GM12878 (cell line): ENCODE results near the gene SLC20A1. TPM values are rescaled to one million over a fixed set of nuclear protein-coding genes. Genes with fewer than 3 reads are reported as not detected.

Experiments
- ATAC-seq: fragments of 200-7000 bp; cut with Tn5 transposase; 3 replicates; pipeline ENCODE4 v1.9.1; 2020; ENCODE audit warnings: mild to moderate bottlenecking, moderate library complexity
- BruUV-seq: library from RNA; stranded (reverse); fragments of 400-500 nt; replicated peaks from 2 replicates; lab custom pipeline; 2021; lab: Mats Ljungman, UMichigan
- CTCF ChIA-PET: fragments of 300-600 bp; sonication (Branson Sonifier 250); formaldehyde crosslinking; extraction: SDS; loops from one replicate; lab custom pipeline; 2021; ENCODE audit warnings: inconsistent platforms; lab: Yijun Ruan, JAX
- POLR2A ChIA-PET: fragments of 350-600 bp; formaldehyde crosslinking; extraction: SDS; loops from one replicate; lab custom pipeline; 2021; ENCODE audit warnings: inconsistent platforms; lab: Charles Lee
- RAD21 ChIA-PET: fragments of 300-600 bp; sonication (Branson Sonifier 250); formaldehyde crosslinking; loops from one replicate; lab custom pipeline; 2023; ENCODE audit warnings: antibody characterized with exemption; ENCODE audit not compliant: unreplicated experiment; lab: Charles Lee
- SMC1A ChIA-PET: fragments of 300-600 bp; sonication (Branson Sonifier 250); formaldehyde crosslinking; loops from one replicate; lab custom pipeline; 2023; ENCODE audit not compliant: unreplicated experiment, uncharacterized antibody; lab: Charles Lee
- DNase-seq: peaks from one replicate; pipeline ENCODE4 v3.0.0-alpha.2; 2011; ENCODE audit warnings: low read depth, low spot score
- FAIRE-seq: peaks from 3 replicates; lab custom pipeline; 2011; peaks lifted over from hg19 to GRCh38; lab: Jason Lieb, UNC
- H2AFZ ChIP-seq: 2 replicates; pipeline ENCODE4 v1.6.0; 2011; ENCODE audit warnings: low read depth, low read length, control low read depth; ENCODE audit not compliant: control insufficient read depth
- H3K27ac ChIP-seq: 2 replicates; pipeline ENCODE4 v1.5.1; 2011; ENCODE audit warnings: control low read depth; ENCODE audit not compliant: control insufficient read depth, insufficient read depth
- H3K27me3 ChIP-seq, 2 experiments: replicated peaks in 1 of 2; 2 replicates each; pipeline versions ENCODE4 v1.6.0 to v1.6.1; 2011; ENCODE audit warnings: low read length in 1 of 2; ENCODE audit not compliant: control insufficient read depth in 2 of 2, insufficient read depth in 2 of 2
- H3K36me3 ChIP-seq, 2 experiments: 2 replicates each; pipeline ENCODE4 v1.5.1; 2011; ENCODE audit warnings: low read length in 1 of 2; ENCODE audit not compliant: control insufficient read depth in 2 of 2, insufficient read depth in 2 of 2
- H3K4me1 ChIP-seq: 2 replicates; pipeline ENCODE4 v1.6.1; 2011; ENCODE audit warnings: mild to moderate bottlenecking, low read length, moderate library complexity, mixed read lengths; ENCODE audit not compliant: control insufficient read depth, insufficient read depth
- H3K4me2 ChIP-seq: 2 replicates; pipeline ENCODE4 v1.6.0; 2011; ENCODE audit warnings: control low read depth; ENCODE audit not compliant: control insufficient read depth, insufficient read depth
- H3K4me3 ChIP-seq: fragments of 200-600 bp; sonication (generic); 2 replicates; pipeline ENCODE4 v1.5.1; 2016
- H3K79me2 ChIP-seq: 2 replicates; pipeline ENCODE4 v1.6.0; 2011; ENCODE audit warnings: low read length; ENCODE audit not compliant: control insufficient read depth, insufficient read depth
- H3K9ac ChIP-seq: 2 replicates; pipeline ENCODE4 v1.8.0; 2011; ENCODE audit warnings: low read length, control low read depth, mixed read lengths; ENCODE audit not compliant: control insufficient read depth, insufficient read depth
- H3K9me3 ChIP-seq: replicated peaks from 3 replicates; pipeline ENCODE4 v1.5.1; 2011; ENCODE audit warnings: mild to moderate bottlenecking, low read length; ENCODE audit not compliant: control insufficient read depth, insufficient read depth
- H4K20me1 ChIP-seq: 2 replicates; pipeline ENCODE4 v1.6.0; 2011; ENCODE audit not compliant: control insufficient read depth, insufficient read depth
- WGBS: methylation state at CpG from one replicate; pipeline ENCODE4 v1.1.6; 2016; ENCODE audit warnings: low lambda C conversion rate; ENCODE audit not compliant: insufficient replicate concordance, insufficient coverage; ENCODE audit errors: missing lambda C conversion rate; 5-methylcytosine and 5-hydroxymethylcytosine counted together
- in situ Hi-C: fragments of 300-500 bp; cut with MboI; formaldehyde crosslinking; loops from 9 replicates; pipeline ENCODE4 v1.14.3; 2018; ENCODE audit warnings: mixed read lengths
- intact Hi-C: fragments of 100-400 bp; cut with micrococcal nuclease; formaldehyde crosslinking; loops from one replicate; pipeline ENCODE4 v1.14.2; 2022; ENCODE audit not compliant: unreplicated experiment
- polyA plus RNA-seq, 11 experiments: library from polyadenylated mRNA; depleted of rRNA in 4 of 11; unstranded in 6 of 11; stranded (reverse) in 5 of 11; fragments of >200 nt; fragmentation: Nextera tagmentation in 4 of 11; fragmentation: Illumina TruSeq in 1 of 11; extraction: Ambion mirVana in 4 of 11; extraction: Trizol in 1 of 11; gene quantifications; 1 replicate in 1 of 11; 2 replicates in 10 of 11; pipeline versions ENCODE4 v1.2.1 to v1.2.3, GENCODE V29; 2011 to 2016; ENCODE audit warnings: inconsistent platforms in 2 of 11, missing spikeins in 2 of 11, low read depth in 1 of 11
- total RNA-seq, 4 experiments: library from RNA; depleted of rRNA in 3 of 4; stranded (reverse); fragments of >200 nt in 3 of 4; fragmentation: Illumina TruSeq in 1 of 4; extraction: Trizol in 1 of 4; gene quantifications; 2 replicates each; pipeline versions ENCODE4 v1.2.1 to v1.2.3, GENCODE V29; 2013 to 2021
- TF ChIP-seq, protein P1 (sequence below): IDR thresholded peaks from 2 replicates; pipeline ENCODE4 v1.6.1; 2012; ENCODE audit warnings: mild to moderate bottlenecking, low read depth, low read length
- TF ChIP-seq, protein P2 (sequence below): fragments of 150-350 bp; IDR thresholded peaks from 2 replicates; pipeline ENCODE4 v1.6.1; 2016; ENCODE audit warnings: low read depth, low read length

The SLC20A1 gene
- total and polyA plus RNA-seq, 10 of the 15 experiments (the other 5 are each of a cell fraction or from before 2014, with no cell fraction given), result 21.2 to 59.1 (median 43.2) TPM

GRCh38 chr2:112656679-112657078, 10.9 kb downstream of the SLC20A1 start:
- ChIA-PET POLR2A (interaction anchor here (0.6 to 4.1 kb wide), 10 partner anchors 7 to 68 kb away, joined by 3 to 19 read pairs (median 4); partner anchors contain the start of gene SLC20A1), SMC1A (interaction anchor here (0.8 to 7.1 kb wide), 7 partner anchors 8 to 31 kb away, joined by 3 to 46 read pairs (median 11); partner anchors contain the start of gene SLC20A1), RAD21 (interaction anchor here (0.6 to 3.0 kb wide), 7 partner anchors 10 to 68 kb away, joined by 3 to 11 read pairs (median 4); no protein-coding TSS in a partner anchor), CTCF (interaction anchor here (1.1 to 3.7 kb wide), 7 partner anchors 12 to 70 kb away, joined by 3 to 29 read pairs (median 4); no protein-coding TSS in a partner anchor)
- Histone ChIP-seq H3K27me3 (no peaks in the 10 kb centered on the region), H3K4me2 (no peak overlapping the region), H3K4me3 (no peak overlapping the region), H2AFZ (no peak overlapping the region), H3K9me3 (no peaks in the 10 kb centered on the region), H4K20me1 (no peaks in the 10 kb centered on the region), H3K36me3 (peaks cover 7 to 44% of the 10 kb centered on the region in 2 experiments), H3K4me1 (peaks cover 21% of the 10 kb centered on the region), H3K9ac (no peak overlapping the region; the same call in 1 of the 2 replicates), H3K79me2 (peaks cover 11% of the 10 kb centered on the region), H3K27ac (peak overlapping the region; percentile 41)
- intact Hi-C loops, result no loop called here
- TF ChIP-seq, protein P1, sequence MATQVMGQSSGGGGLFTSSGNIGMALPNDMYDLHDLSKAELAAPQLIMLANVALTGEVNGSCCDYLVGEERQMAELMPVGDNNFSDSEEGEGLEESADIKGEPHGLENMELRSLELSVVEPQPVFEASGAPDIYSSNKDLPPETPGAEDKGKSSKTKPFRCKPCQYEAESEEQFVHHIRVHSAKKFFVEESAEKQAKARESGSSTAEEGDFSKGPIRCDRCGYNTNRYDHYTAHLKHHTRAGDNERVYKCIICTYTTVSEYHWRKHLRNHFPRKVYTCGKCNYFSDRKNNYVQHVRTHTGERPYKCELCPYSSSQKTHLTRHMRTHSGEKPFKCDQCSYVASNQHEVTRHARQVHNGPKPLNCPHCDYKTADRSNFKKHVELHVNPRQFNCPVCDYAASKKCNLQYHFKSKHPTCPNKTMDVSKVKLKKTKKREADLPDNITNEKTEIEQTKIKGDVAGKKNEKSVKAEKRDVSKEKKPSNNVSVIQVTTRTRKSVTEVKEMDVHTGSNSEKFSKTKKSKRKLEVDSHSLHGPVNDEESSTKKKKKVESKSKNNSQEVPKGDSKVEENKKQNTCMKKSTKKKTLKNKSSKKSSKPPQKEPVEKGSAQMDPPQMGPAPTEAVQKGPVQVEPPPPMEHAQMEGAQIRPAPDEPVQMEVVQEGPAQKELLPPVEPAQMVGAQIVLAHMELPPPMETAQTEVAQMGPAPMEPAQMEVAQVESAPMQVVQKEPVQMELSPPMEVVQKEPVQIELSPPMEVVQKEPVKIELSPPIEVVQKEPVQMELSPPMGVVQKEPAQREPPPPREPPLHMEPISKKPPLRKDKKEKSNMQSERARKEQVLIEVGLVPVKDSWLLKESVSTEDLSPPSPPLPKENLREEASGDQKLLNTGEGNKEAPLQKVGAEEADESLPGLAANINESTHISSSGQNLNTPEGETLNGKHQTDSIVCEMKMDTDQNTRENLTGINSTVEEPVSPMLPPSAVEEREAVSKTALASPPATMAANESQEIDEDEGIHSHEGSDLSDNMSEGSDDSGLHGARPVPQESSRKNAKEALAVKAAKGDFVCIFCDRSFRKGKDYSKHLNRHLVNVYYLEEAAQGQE, result no peak
- TF ChIP-seq, protein P2, sequence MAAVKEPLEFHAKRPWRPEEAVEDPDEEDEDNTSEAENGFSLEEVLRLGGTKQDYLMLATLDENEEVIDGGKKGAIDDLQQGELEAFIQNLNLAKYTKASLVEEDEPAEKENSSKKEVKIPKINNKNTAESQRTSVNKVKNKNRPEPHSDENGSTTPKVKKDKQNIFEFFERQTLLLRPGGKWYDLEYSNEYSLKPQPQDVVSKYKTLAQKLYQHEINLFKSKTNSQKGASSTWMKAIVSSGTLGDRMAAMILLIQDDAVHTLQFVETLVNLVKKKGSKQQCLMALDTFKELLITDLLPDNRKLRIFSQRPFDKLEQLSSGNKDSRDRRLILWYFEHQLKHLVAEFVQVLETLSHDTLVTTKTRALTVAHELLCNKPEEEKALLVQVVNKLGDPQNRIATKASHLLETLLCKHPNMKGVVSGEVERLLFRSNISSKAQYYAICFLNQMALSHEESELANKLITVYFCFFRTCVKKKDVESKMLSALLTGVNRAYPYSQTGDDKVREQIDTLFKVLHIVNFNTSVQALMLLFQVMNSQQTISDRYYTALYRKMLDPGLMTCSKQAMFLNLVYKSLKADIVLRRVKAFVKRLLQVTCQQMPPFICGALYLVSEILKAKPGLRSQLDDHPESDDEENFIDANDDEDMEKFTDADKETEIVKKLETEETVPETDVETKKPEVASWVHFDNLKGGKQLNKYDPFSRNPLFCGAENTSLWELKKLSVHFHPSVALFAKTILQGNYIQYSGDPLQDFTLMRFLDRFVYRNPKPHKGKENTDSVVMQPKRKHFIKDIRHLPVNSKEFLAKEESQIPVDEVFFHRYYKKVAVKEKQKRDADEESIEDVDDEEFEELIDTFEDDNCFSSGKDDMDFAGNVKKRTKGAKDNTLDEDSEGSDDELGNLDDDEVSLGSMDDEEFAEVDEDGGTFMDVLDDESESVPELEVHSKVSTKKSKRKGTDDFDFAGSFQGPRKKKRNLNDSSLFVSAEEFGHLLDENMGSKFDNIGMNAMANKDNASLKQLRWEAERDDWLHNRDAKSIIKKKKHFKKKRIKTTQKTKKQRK, result no peak
- ATAC-seq (0 out of 3 replicates have a peak, but pooled peaks have one; percentile 9), DNase-seq (no peak), FAIRE-seq (no peak)
- in situ Hi-C loops, result no loop called here
- BruUV-seq, result no TSS peak
- WGBS, result 98% methylated on average over 4 of the region's 4 CpGs
